ENCODE data around the gene SNPH. TPM values are rescaled to one million over a fixed set of nuclear protein-coding genes. Genes with fewer than 3 reads are reported as not detected.

The SNPH gene
- total RNA-seq, 1 experiment from 2014 or later, result 2.2 TPM

DNA sequence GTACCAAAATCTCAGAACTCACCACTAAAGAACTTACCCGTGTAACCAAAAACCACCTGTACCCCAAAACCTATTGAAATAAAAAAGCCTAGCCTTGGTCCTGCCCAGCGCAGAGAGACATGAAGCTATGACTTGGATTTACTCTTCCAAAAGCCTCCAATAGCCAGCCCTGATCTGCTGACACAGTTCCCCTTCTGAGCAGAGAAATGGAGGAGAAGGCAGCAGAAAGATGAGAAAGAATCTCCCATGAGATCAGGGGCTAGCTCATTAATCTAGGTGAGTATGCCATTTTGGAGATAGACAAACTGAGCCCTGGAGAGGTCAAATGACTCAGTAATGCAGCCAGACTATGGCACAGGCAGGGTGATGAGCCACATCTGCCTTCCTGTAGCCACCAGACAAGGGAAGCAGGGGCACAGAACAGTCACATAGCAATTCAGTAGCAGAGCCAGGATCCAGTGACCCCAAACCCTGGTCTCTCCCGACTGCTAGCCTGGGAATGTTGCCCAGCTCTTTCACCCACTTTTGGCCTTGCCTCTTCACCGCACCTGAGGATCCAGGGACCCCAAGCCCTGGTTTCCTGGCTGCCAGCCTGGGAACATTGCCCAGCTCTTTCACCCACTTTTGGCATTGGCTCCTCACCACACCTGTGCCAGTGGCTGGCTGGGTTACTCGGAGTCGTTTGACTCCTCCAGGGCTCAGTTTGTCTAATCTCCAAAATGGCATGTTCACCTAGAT, 70.0 kb downstream of the SNPH start:
- no peak overlapping the region for H3K4me3 Mint-ChIP-seq (ENCODE audit: unreplicated experiment)
- intact Hi-C loops (cut with micrococcal nuclease), result no loop called here
- TF ChIP-seq, protein P1, sequence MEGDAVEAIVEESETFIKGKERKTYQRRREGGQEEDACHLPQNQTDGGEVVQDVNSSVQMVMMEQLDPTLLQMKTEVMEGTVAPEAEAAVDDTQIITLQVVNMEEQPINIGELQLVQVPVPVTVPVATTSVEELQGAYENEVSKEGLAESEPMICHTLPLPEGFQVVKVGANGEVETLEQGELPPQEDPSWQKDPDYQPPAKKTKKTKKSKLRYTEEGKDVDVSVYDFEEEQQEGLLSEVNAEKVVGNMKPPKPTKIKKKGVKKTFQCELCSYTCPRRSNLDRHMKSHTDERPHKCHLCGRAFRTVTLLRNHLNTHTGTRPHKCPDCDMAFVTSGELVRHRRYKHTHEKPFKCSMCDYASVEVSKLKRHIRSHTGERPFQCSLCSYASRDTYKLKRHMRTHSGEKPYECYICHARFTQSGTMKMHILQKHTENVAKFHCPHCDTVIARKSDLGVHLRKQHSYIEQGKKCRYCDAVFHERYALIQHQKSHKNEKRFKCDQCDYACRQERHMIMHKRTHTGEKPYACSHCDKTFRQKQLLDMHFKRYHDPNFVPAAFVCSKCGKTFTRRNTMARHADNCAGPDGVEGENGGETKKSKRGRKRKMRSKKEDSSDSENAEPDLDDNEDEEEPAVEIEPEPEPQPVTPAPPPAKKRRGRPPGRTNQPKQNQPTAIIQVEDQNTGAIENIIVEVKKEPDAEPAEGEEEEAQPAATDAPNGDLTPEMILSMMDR (IDR thresholded peaks at IDR 0.05; ENCODE audit: unreplicated experiment), result no peak
- no peaks in the 10 kb centered on the region for H3K9me3 Mint-ChIP-seq (ENCODE audit: unreplicated experiment)
- peaks cover 28% of the 10 kb centered on the region for H3K4me1 Mint-ChIP-seq (ENCODE audit: insufficient read depth, unreplicated experiment)
- H3K27me3 Mint-ChIP-seq (ENCODE audit: insufficient read depth, unreplicated experiment), result no peaks in the 10 kb centered on the region
- peaks cover 20% of the 10 kb centered on the region for H3K36me3 Mint-ChIP-seq (ENCODE audit: insufficient read depth, unreplicated experiment)
- ChIA-PET CTCF (interaction anchor here (0.7 to 1.1 kb wide), 4 partner anchors 9 to 839 kb away, joined by 3 to 4 read pairs (median 4); no protein-coding TSS in a partner anchor), POLR2A (interaction anchor here (0.7 to 3.6 kb wide), 10 partner anchors 8 to 409 kb away, joined by 3 to 21 read pairs (median 4); partner anchors contain the start of genes FKBP1A and SDCBP2)
- H3K27ac Mint-ChIP-seq (ENCODE audit: low read depth, unreplicated experiment), result no peak overlapping the region
- DNase-seq (ENCODE audit: unreplicated experiment), result peak; percentile 66
- no TSS peak for BruUV-seq (replicated peaks)

DNA sequence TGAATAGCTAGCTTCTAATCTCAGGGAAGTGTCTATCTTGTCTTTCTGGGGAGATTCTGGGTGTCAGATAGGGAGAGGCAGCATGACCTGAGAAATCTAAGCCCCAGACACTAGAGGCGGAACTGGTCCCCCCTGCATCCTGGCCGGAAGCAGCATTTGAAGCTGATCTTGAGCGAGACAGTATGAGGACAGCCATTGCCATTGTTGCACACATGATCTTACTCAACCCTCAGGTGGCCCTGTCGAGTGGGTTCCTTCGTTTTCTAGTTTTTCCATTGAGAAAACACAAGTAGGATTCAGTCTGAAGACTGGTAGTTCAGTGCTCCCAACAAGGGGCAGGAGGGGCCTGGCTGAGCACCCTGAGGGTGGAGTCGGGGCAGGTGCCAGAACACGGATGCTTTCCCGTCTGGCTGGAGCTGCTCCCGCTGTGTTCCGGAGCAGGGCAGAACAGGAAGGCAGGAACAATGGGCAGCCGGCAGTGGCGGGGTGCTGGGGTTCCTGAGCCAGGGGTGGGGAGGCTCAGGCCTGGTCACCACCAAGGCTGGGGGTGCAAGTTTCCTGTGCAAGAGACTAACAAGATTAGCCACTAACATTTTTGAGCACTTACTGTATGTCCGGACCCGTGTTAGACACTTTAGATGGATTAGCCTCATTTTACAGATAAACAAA, 70.7 kb downstream of the SNPH start:
- DNase-seq (ENCODE audit: unreplicated experiment), result peak; percentile 76
- Mint-ChIP-seq H3K27ac (ENCODE audit: low read depth, unreplicated experiment) (no peak overlapping the region), H3K27me3 (ENCODE audit: insufficient read depth, unreplicated experiment) (no peaks in the 10 kb centered on the region), H3K4me1 (ENCODE audit: insufficient read depth, unreplicated experiment) (peaks cover 25% of the 10 kb centered on the region), H3K9me3 (ENCODE audit: unreplicated experiment) (no peaks in the 10 kb centered on the region), H3K4me3 (ENCODE audit: unreplicated experiment) (no peak overlapping the region), H3K36me3 (ENCODE audit: insufficient read depth, unreplicated experiment) (peaks cover 20% of the 10 kb centered on the region)
- BruUV-seq (replicated peaks), result no TSS peak
- intact Hi-C loops (cut with micrococcal nuclease), result no loop called here
- TF ChIP-seq, protein P1 (IDR thresholded peaks at IDR 0.05; ENCODE audit: unreplicated experiment), result no peak
- CTCF ChIA-PET, result interaction anchor here (0.7 to 1.1 kb wide), 3 partner anchors 102 to 838 kb away, joined by 3 to 4 read pairs (median 3); no protein-coding TSS in a partner anchor
- POLR2A ChIA-PET, result interaction anchor here (0.7 to 3.6 kb wide), 9 partner anchors 8 to 408 kb away, joined by 3 to 21 read pairs (median 5); partner anchors contain the start of genes FKBP1A and SDCBP2

DNA sequence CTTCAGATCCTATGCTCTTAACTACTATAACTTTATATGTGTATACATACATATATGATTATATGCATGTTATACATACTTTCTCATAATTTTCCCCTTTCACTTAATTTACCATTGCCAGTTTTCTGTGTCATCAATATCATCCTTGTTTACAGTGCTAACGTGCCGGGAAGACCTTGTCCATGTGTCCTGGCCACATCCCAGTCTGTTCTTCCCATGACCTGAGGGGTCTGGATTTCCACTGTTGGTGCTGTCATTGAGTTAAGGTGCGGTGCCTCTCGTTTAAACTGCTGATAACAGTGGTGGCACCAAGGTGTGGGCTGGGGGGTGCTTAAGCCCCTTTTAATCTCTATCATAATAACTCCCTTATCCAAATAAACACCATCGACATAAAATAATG, 71.3 kb downstream of the SNPH start:
- peaks cover 25% of the 10 kb centered on the region for H3K4me1 Mint-ChIP-seq (ENCODE audit: insufficient read depth, unreplicated experiment)
- no peak for DNase-seq (ENCODE audit: unreplicated experiment)
- no peaks in the 10 kb centered on the region for H3K9me3 Mint-ChIP-seq (ENCODE audit: unreplicated experiment)
- CTCF ChIA-PET, result interaction anchor here (1.4 kb wide), 1 partner anchor 45 kb away, joined by 5 read pairs; no protein-coding TSS in a partner anchor
- intact Hi-C loops (cut with micrococcal nuclease), result no loop called here
- POLR2A ChIA-PET, result interaction anchor here (0.9 to 3.6 kb wide), 5 partner anchors 9 to 56 kb away, joined by 3 to 21 read pairs (median 5); partner anchors contain the start of genes FKBP1A and SDCBP2
- no peak overlapping the region for H3K27ac Mint-ChIP-seq (ENCODE audit: low read depth, unreplicated experiment)
- no peaks in the 10 kb centered on the region for H3K27me3 Mint-ChIP-seq (ENCODE audit: insufficient read depth, unreplicated experiment)
- no TSS peak for BruUV-seq (replicated peaks)
- peaks cover 24% of the 10 kb centered on the region for H3K36me3 Mint-ChIP-seq (ENCODE audit: insufficient read depth, unreplicated experiment)
- TF ChIP-seq, protein P1 (IDR thresholded peaks at IDR 0.05; ENCODE audit: unreplicated experiment), result no peak
- no peak overlapping the region for H3K4me3 Mint-ChIP-seq (ENCODE audit: unreplicated experiment)

DNA sequence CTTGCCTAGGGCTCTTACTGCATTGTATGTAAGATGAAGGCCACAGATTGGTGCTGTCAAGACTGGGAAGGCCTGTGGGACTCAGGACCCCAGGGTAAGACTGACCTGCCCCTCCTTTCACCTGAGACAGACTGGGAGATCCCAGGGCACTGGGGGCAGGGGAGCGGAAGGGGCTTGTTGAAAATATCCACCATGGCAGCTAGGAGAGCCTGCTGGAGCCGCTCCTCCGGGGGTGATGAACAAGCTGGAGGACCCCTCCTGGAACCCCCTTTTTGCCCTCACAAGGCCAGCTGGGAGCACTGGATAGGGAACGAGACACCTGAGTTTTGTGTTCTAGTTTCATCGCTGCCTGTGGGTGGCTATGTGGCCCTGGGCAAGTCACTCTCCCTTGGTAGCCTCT, 72.0 kb downstream of the SNPH start:
- CTCF ChIA-PET, result interaction anchor here (1.4 kb wide), 1 partner anchor 44 kb away, joined by 5 read pairs; no protein-coding TSS in a partner anchor
- Mint-ChIP-seq H3K36me3 (ENCODE audit: insufficient read depth, unreplicated experiment) (peaks cover 19% of the 10 kb centered on the region), H3K9me3 (ENCODE audit: unreplicated experiment) (no peaks in the 10 kb centered on the region), H3K27me3 (ENCODE audit: insufficient read depth, unreplicated experiment) (no peaks in the 10 kb centered on the region), H3K4me3 (ENCODE audit: unreplicated experiment) (no peak overlapping the region), H3K4me1 (ENCODE audit: insufficient read depth, unreplicated experiment) (peaks cover 25% of the 10 kb centered on the region), H3K27ac (ENCODE audit: low read depth, unreplicated experiment) (no peak overlapping the region)
- DNase-seq (ENCODE audit: unreplicated experiment), result no peak
- intact Hi-C loops (cut with micrococcal nuclease), result no loop called here
- TF ChIP-seq, protein P1 (IDR thresholded peaks at IDR 0.05; ENCODE audit: unreplicated experiment), result no peak
- no TSS peak for BruUV-seq (replicated peaks)
- POLR2A ChIA-PET, result interaction anchor here (1.3 to 2.6 kb wide), 2 partner anchors 8 to 11 kb away, joined by 4 to 13 read pairs; partner anchors contain the start of gene SDCBP2

Measured in MCF 10A (cell line).